ENCODE results near the gene DLL1.

GRCh38 chr6:170257376-170257775 lies 33.5 kb downstream of the DLL1 start:
- TF ChIP-seq CTCF (conservative IDR thresholded peaks at IDR 0.05; ENCODE audit: low read depth, low read length): no peak
- TF ChIP-seq EZH2 (IDR thresholded peaks at IDR 0.05; ENCODE audit: low read length, unreplicated experiment): no peak
- TF ChIP-seq EZH2phosphoT487 (IDR thresholded peaks at IDR 0.05; ENCODE audit: borderline replicate concordance, low read length): no peak
